ENCODE data around the gene GRM7. TPM values are rescaled to one million over a fixed set of nuclear protein-coding genes. Genes with fewer than 3 reads are reported as not detected.

The GRM7 gene
- total RNA-seq: not detected

- H3K27ac Mint-ChIP-seq: no peak within 1 kb of the TSS
- ChIA-PET CTCF (no interaction called here), POLR2A (no interaction called here)
- H3K9me3 Mint-ChIP-seq (ENCODE audit: low read depth): no peaks in the 10 kb centered on the region
- H3K4me3 Mint-ChIP-seq: no peak within 1 kb of the TSS
- DNase-seq (no peak), ATAC-seq (no peak)
- no peaks in the 10 kb centered on the region for H3K36me3 Mint-ChIP-seq (ENCODE audit: low read depth)
- no peaks in the 10 kb centered on the region for H3K4me1 Mint-ChIP-seq
- H3K27me3 Mint-ChIP-seq: peaks cover 32% of the 10 kb centered on the region
- intact Hi-C loops (cut with DNase I, micrococcal nuclease): no loop called here
Measured at GRCh38 chr3:6860954-6861624, at the start of gene GRM7. GRM7 (plus strand) TSS chr3:6861115.

GRCh38 chr3:6821411-6821810, 39.5 kb upstream of the GRM7 start:
- no peak overlapping the region for H3K4me3 Mint-ChIP-seq

GRCh38 chr3:6825524-6825923, 35.4 kb upstream of the GRM7 start:
- no peaks in the 10 kb centered on the region for H3K36me3 Mint-ChIP-seq (ENCODE audit: low read depth)
- CTCF ChIA-PET: interaction anchor here (0.6 kb wide), 1 partner anchor 1205 kb away, joined by 3 read pairs; no protein-coding TSS in a partner anchor
- intact Hi-C loops (cut with DNase I, micrococcal nuclease): no loop called here
- H3K27me3 Mint-ChIP-seq: no peaks in the 10 kb centered on the region
- POLR2A ChIA-PET: no interaction called here
- ATAC-seq (no peak), DNase-seq (no peak)
- no peaks in the 10 kb centered on the region for H3K9me3 Mint-ChIP-seq (ENCODE audit: low read depth)
- no peak overlapping the region for H3K4me3 Mint-ChIP-seq
- no peaks in the 10 kb centered on the region for H3K4me1 Mint-ChIP-seq
- H3K27ac Mint-ChIP-seq: no peak overlapping the region

More at GRCh38 chr3:6821411-6821810, 39.5 kb upstream of the GRM7 start:
- intact Hi-C loops (cut with DNase I, micrococcal nuclease): no loop called here
- Mint-ChIP-seq H3K4me1 (no peaks in the 10 kb centered on the region), H3K9me3 (ENCODE audit: low read depth) (peaks cover 2% of the 10 kb centered on the region), H3K27ac (no peak overlapping the region), H3K27me3 (no peaks in the 10 kb centered on the region), H3K36me3 (ENCODE audit: low read depth) (no peaks in the 10 kb centered on the region)
- DNase-seq (no peak), ATAC-seq (no peak)
- CTCF ChIA-PET: no interaction called here
- POLR2A ChIA-PET: no interaction called here

- no peaks in the 10 kb centered on the region for H3K36me3 Mint-ChIP-seq (ENCODE audit: low read depth)
- no peaks in the 10 kb centered on the region for H3K27me3 Mint-ChIP-seq
- POLR2A ChIA-PET: no interaction called here
- DNase-seq (no peak), ATAC-seq (no peak)
- intact Hi-C loops (cut with DNase I, micrococcal nuclease): no loop called here
- CTCF ChIA-PET: no interaction called here
- no peak overlapping the region for H3K27ac Mint-ChIP-seq
- no peaks in the 10 kb centered on the region for H3K9me3 Mint-ChIP-seq (ENCODE audit: low read depth)
- no peaks in the 10 kb centered on the region for H3K4me1 Mint-ChIP-seq
- no peak overlapping the region for H3K4me3 Mint-ChIP-seq
Measured at GRCh38 chr3:6827453-6827852, 33.5 kb upstream of the GRM7 start.

GRCh38 chr3:6844723-6845122, 16.2 kb upstream of the GRM7 start:
- H3K4me3 Mint-ChIP-seq: no peak overlapping the region
- intact Hi-C loops (cut with DNase I, micrococcal nuclease): no loop called here
- H3K36me3 Mint-ChIP-seq (ENCODE audit: low read depth): no peaks in the 10 kb centered on the region
- H3K4me1 Mint-ChIP-seq: no peaks in the 10 kb centered on the region
- peaks cover 10% of the 10 kb centered on the region for H3K9me3 Mint-ChIP-seq (ENCODE audit: low read depth)
- DNase-seq (no peak), ATAC-seq (no peak)
- CTCF ChIA-PET: no interaction called here
- H3K27ac Mint-ChIP-seq: no peak overlapping the region
- POLR2A ChIA-PET: no interaction called here
- H3K27me3 Mint-ChIP-seq: no peaks in the 10 kb centered on the region

- Mint-ChIP-seq H3K4me1 (no peaks in the 10 kb centered on the region), H3K27me3 (peaks cover 2% of the 10 kb centered on the region), H3K36me3 (ENCODE audit: low read depth) (no peaks in the 10 kb centered on the region), H3K27ac (no peak overlapping the region), H3K4me3 (no peak overlapping the region), H3K9me3 (ENCODE audit: low read depth) (peaks cover 1% of the 10 kb centered on the region)
- ChIA-PET CTCF (interaction anchor here (0.5 kb wide), 1 partner anchor 1111 kb away, joined by 3 read pairs; no protein-coding TSS in a partner anchor), POLR2A (no interaction called here)
- DNase-seq: no peak
- intact Hi-C loops (cut with DNase I, micrococcal nuclease): no loop called here
- no peak for ATAC-seq
Measured at GRCh38 chr3:6854184-6854583, 6.7 kb upstream of the GRM7 start.

- no peak for DNase-seq
- H3K27me3 Mint-ChIP-seq: peaks cover 16% of the 10 kb centered on the region
- intact Hi-C loops (cut with DNase I, micrococcal nuclease): no loop called here
- H3K4me3 Mint-ChIP-seq: no peak overlapping the region
- no peak for ATAC-seq
- H3K36me3 Mint-ChIP-seq (ENCODE audit: low read depth): no peaks in the 10 kb centered on the region
- POLR2A ChIA-PET: no interaction called here
- H3K27ac Mint-ChIP-seq: no peak overlapping the region
- H3K4me1 Mint-ChIP-seq: no peaks in the 10 kb centered on the region
- CTCF ChIA-PET: no interaction called here
- no peaks in the 10 kb centered on the region for H3K9me3 Mint-ChIP-seq (ENCODE audit: low read depth)
Measured at GRCh38 chr3:6857510-6857909, 3.4 kb upstream of the GRM7 start.

- Mint-ChIP-seq H3K4me3 (no peak overlapping the region), H3K9me3 (ENCODE audit: low read depth) (no peaks in the 10 kb centered on the region), H3K4me1 (no peaks in the 10 kb centered on the region), H3K27ac (no peak overlapping the region), H3K36me3 (ENCODE audit: low read depth) (no peaks in the 10 kb centered on the region), H3K27me3 (peaks cover 32% of the 10 kb centered on the region)
- intact Hi-C loops (cut with DNase I, micrococcal nuclease): no loop called here
- no peak for ATAC-seq
- no peak for DNase-seq
- CTCF ChIA-PET: no interaction called here
- POLR2A ChIA-PET: no interaction called here
Measured at GRCh38 chr3:6860149-6860953, 564 bp upstream of the GRM7 start.

- Mint-ChIP-seq H3K9me3 (ENCODE audit: low read depth) (no peaks in the 10 kb centered on the region), H3K4me3 (no peak overlapping the region), H3K4me1 (no peaks in the 10 kb centered on the region), H3K27me3 (peaks cover 32% of the 10 kb centered on the region), H3K27ac (no peak overlapping the region), H3K36me3 (ENCODE audit: low read depth) (no peaks in the 10 kb centered on the region)
- CTCF ChIA-PET: no interaction called here
- POLR2A ChIA-PET: no interaction called here
- ATAC-seq: no peak
- intact Hi-C loops (cut with DNase I, micrococcal nuclease): no loop called here
- no peak for DNase-seq
Measured at GRCh38 chr3:6861625-6862000, 698 bp downstream of the GRM7 start.

GRCh38 chr3:6862041-6862879, 1.3 kb downstream of the GRM7 start:
- no peak overlapping the region for H3K4me3 Mint-ChIP-seq
- ATAC-seq (no peak), DNase-seq (no peak)
- H3K4me1 Mint-ChIP-seq: no peaks in the 10 kb centered on the region
- H3K27ac Mint-ChIP-seq: no peak overlapping the region
- H3K27me3 Mint-ChIP-seq: peaks cover 30% of the 10 kb centered on the region
- no peaks in the 10 kb centered on the region for H3K36me3 Mint-ChIP-seq (ENCODE audit: low read depth)
- ChIA-PET POLR2A (no interaction called here), CTCF (no interaction called here)
- intact Hi-C loops (cut with DNase I, micrococcal nuclease): no loop called here
- no peaks in the 10 kb centered on the region for H3K9me3 Mint-ChIP-seq (ENCODE audit: low read depth)

- CTCF ChIA-PET: no interaction called here
- H3K4me1 Mint-ChIP-seq: no peaks in the 10 kb centered on the region
- H3K9me3 Mint-ChIP-seq (ENCODE audit: low read depth): no peaks in the 10 kb centered on the region
- DNase-seq (no peak), ATAC-seq (no peak)
- POLR2A ChIA-PET: no interaction called here
- peaks cover 30% of the 10 kb centered on the region for H3K27me3 Mint-ChIP-seq
- intact Hi-C loops (cut with DNase I, micrococcal nuclease): no loop called here
- H3K4me3 Mint-ChIP-seq: no peak overlapping the region
- no peaks in the 10 kb centered on the region for H3K36me3 Mint-ChIP-seq (ENCODE audit: low read depth)
- H3K27ac Mint-ChIP-seq: no peak overlapping the region
Measured at GRCh38 chr3:6862880-6863195, 1.9 kb downstream of the GRM7 start.

GRCh38 chr3:6867269-6867668, 6.4 kb downstream of the GRM7 start:
- peaks cover 17% of the 10 kb centered on the region for H3K27me3 Mint-ChIP-seq
- intact Hi-C loops (cut with DNase I, micrococcal nuclease): no loop called here
- no peak overlapping the region for H3K4me3 Mint-ChIP-seq
- no peaks in the 10 kb centered on the region for H3K36me3 Mint-ChIP-seq (ENCODE audit: low read depth)
- no peak for ATAC-seq
- DNase-seq: no peak
- ChIA-PET CTCF (no interaction called here), POLR2A (no interaction called here)
- H3K9me3 Mint-ChIP-seq (ENCODE audit: low read depth): no peaks in the 10 kb centered on the region
- no peaks in the 10 kb centered on the region for H3K4me1 Mint-ChIP-seq
- H3K27ac Mint-ChIP-seq: no peak overlapping the region
